OCI-LY3 (cell line): ENCODE measurements around the gene ASCC2.

ENCODE experiments used
- EZH2phosphoT487 ChIP-seq: fragments of 200-600 bp; shearing (Covaris generic); IDR thresholded peaks from 2 replicates; pipeline ENCODE4 v1.6.1; 2018; ENCODE audit warnings: antibody characterized with exemption, mixed run types, low read depth
- TF ChIP-seq, protein P1 (sequence below): fragments of 200-600, 300-600 bp; sonication (generic); IDR thresholded peaks from 2 replicates; pipeline ENCODE4 v1.5.1; 2014; ENCODE audit warnings: antibody characterized with exemption, low read length, low read depth

DNA sequence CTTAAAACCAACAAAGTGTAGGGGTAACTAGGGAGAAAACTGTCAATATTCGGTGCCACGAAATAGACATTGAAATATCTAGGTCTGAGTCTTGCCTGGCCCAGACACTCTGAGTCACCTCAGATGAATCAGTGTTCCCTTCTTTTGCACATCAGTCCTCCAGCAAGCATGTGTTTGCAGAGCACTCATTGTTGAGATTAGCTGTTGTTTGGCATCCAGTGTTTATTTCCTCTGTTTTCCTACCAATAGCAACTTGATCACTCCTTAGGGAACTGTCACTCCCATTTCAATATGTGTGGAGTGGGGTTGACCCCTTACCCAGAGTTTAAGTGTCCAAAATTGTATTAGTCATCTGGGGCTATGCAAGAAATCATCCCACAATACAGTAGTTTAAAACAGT, 4.7 kb upstream of the ASCC2 start:
- TF ChIP-seq, protein P1, sequence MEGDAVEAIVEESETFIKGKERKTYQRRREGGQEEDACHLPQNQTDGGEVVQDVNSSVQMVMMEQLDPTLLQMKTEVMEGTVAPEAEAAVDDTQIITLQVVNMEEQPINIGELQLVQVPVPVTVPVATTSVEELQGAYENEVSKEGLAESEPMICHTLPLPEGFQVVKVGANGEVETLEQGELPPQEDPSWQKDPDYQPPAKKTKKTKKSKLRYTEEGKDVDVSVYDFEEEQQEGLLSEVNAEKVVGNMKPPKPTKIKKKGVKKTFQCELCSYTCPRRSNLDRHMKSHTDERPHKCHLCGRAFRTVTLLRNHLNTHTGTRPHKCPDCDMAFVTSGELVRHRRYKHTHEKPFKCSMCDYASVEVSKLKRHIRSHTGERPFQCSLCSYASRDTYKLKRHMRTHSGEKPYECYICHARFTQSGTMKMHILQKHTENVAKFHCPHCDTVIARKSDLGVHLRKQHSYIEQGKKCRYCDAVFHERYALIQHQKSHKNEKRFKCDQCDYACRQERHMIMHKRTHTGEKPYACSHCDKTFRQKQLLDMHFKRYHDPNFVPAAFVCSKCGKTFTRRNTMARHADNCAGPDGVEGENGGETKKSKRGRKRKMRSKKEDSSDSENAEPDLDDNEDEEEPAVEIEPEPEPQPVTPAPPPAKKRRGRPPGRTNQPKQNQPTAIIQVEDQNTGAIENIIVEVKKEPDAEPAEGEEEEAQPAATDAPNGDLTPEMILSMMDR = no peak
- no peak for TF ChIP-seq EZH2phosphoT487
